Activated CD4-positive, alpha-beta T cell treated with anti-CD3 and anti-CD28 coated beads, Interleukin-2, Interleukin-6, amounts not matched to agents 100 ng/mL and 50 ng/mL, durations not matched to agents 16 hours and 8 hours (primary cell): Measurements from ENCODE around the gene GPR107.

Experiments
- DNase-seq: peaks from one replicate; pipeline ENCODE4 v3.0.0-alpha.2; 2020

GPR107 gene

GRCh38 chr9:130028493-130029222 lies 25.0 kb upstream of the GPR107 start:
- no peak for DNase-seq

DNA sequence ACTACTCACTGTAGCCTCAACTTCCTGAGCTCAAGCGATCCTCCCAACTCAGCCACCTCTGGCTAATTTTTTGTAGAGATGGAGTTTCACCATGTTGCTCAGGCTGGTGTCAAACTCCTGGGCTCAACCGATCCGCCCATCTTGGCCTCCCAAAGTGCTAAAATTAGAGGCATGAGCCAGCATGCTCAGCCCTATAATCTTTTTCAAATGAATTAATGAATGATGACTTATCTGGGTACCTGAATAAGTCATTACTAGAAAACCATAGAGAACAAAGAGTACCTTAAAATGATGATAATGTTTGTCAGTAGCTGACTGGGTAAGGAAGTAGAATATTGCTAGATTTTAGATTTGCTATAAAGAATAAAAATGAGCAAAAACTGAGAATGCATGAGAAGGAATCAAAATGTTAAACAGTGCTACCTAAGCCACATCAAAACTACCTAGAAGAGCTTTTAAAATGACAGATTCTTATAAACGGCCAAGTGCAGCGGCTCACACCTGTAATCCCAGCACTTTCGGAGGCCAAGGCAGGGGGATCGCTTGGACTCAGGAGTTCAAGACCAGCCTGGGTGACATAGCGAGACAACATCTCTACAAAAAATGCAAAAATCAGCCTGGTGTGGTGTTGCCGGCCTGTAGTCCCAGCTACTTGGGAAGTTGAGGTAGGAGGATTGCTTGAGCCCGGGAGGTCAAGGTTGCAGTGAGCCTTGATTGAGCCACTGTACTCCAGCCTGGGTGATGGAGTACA lies 24.3 kb upstream of the GPR107 start:
- DNase-seq: peak; percentile 82

GRCh38 chr9:130030651-130031127 lies 23.0 kb upstream of the GPR107 start:
- peak; percentile 38 for DNase-seq

- DNase-seq: peak; percentile 82
Observed at GRCh38 chr9:130034570-130034969, 19.1 kb upstream of the GPR107 start.

- peak; percentile 55 for DNase-seq
Observed at GRCh38 chr9:130036099-130036498, 17.6 kb upstream of the GPR107 start.

DNA sequence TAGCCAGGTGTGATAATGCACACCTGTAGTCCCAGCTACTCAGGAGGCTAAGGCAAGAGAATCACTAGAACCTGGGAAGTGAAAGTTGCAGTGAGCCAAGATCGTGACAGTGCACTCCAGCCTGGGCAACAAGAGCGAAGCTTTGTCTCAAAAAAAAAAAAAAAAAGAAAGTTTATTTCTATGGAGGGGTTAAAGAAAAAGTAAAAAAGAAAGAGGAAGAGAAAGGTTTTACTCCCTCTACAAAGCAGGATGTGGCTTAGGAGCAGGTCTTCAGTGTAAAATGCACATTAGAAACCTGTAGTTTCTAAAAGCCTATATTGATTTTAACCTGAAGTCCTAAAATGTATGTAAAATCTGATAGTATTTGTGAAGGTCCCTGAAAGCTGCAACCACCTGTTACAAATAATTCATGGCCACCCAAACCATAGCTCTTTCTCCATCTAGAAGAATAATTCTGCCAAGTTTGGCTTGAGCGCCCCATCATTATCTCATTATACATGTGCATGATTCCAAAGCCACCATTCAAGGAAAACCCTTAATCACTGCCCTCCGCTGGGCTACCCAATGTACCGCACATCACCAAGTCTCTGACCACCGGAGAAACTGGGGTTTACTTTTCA lies 14.1 kb upstream of the GPR107 start:
- DNase-seq: peak; percentile 45

- peak; percentile 41 for DNase-seq
Observed at GRCh38 chr9:130040984-130041647, 12.6 kb upstream of the GPR107 start.

DNA sequence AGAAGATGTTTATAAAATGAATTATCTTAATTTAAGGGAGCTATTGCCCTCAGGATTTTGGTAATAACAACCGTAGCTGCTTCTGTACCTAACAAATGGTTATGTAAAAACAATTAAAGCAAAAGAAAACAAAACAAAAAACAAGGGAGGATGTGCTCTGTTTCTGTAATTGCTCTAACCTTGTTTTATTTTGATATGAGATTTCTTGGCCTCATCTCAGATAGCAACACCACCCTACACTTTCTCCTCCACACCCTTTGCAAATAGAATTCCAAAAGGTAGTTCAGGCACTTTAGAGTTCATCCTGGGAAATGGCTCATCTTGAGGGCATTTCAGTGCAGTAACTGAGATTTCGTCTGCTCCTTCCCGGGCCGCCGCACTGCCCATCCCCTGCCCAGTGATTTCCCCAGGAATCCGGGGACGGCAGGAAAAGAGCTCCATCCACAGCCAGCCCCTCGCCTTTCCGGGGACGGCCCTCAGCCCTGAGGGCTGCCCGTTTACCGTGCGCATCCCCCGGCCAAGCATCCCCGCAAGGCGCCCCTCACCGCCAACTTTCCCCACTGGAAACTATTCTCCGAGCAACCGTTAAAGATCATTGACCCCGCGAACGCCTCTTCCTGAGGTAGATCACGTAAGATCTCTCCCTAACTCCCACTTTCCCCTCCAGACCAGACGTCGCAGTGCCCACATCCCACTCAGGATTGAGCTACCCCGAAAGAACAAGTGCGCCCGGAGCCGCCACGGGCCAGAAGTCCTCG lies 11.9 kb upstream of the GPR107 start:
- no peak for DNase-seq

DNA sequence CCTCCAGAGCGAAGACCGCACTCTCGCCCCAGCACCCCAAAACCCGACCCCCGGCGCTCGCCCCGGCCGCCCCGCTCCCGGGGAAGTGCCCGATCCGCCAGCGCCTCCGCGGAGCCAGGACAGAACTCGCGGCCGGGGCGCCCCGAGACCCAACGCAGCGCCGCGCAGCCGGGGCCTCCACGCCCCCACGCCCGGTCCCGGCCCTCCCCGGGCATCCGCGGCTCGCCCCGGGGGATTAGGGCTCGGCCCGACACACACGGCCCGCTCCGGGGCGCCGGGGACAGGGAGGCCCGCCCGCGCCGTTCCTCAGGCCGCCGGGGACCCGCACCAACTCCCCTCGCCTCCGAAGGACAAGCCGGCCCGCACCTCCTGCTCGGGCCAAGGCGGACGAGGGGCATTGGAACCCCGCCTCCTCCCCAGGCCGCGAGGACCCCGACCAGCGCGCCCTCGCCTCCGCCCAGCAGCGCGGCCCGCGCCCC lies 11.3 kb upstream of the GPR107 start:
- DNase-seq: no peak

GRCh38 chr9:130042885-130043653 lies 10.6 kb upstream of the GPR107 start, which contains the start of gene FNBP1:
Gene FNBP1, minus strand, starts transcription at chr9:130043189. Its CDS starts 214 bp downstream, at chr9:130042975.
- DNase-seq: peak; percentile 90

DNA sequence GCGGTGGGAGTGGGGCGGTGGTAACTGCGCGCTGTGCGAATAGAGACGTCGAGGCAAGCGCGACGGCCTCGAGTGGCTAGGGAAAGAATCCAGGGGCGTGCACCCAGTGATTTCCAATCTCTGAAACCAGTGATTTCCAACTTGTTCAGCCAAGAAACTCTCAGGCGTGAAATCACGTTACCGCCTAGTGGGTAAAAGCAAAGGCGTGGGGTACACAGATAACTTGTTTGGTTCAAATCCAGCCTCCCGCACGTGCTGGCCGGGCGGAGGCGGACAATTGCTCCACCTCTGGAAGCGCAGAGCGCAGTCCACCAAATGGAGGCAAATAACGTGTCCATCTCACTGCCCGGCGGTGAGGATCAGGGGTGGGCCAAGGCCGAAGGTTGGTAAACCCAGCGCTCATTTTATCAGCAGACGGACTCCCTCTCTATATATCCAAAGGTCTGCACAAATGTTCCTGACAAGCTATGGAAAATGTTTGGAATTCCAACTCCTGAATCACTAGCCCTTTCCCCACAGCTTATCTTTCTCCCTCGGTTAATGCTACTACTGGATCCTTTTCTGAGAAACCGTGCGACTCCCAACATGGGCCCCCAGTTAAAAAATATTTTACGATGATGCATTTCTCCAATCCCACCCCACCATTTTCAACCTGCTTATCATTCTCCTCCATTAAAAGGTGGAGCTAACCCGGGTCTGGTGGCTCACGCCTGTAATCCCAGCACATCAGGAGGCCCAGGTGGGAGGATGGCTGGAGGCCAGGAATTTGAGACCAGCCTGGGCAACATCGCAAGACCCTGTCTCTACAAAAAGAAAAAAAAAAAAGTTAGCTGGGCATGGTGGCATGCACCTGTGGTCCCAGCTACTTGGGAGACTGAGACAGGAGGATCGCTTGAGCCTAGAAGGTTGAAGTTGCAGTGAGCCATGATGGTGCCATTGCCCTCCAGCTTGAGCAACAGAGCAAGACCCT lies 9.8 kb upstream of the GPR107 start:
- no peak for DNase-seq

GRCh38 chr9:130045725-130046450 lies 7.8 kb upstream of the GPR107 start:
- DNase-seq: no peak

GRCh38 chr9:130049431-130050210 lies 4.1 kb upstream of the GPR107 start:
- DNase-seq: no peak

DNA sequence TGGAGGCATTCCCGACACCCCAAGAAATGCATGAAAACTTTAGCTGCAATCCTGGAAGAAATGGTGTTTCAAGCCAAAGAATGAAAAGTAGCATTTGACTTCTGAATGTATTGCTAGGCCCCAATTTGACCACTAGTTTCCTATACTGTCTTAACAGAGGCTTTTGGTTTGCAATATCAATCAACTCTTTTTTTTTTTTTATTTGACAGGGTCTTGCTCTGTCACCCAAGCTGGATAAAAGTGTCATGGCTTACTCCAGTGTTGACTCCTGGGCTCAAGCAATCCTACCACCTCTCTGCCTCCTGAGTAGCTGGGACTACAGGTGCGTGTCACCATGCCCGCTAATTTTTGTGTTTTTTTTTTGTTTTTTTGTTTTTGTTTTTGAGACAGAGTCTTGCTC lies 3.2 kb upstream of the GPR107 start:
- no peak for DNase-seq

- no peak for DNase-seq
Observed at GRCh38 chr9:130051855-130052254, 1.9 kb upstream of the GPR107 start.

- no peak for DNase-seq
Observed at GRCh38 chr9:130053109-130053503, 600 bp upstream of the GPR107 start.

DNA sequence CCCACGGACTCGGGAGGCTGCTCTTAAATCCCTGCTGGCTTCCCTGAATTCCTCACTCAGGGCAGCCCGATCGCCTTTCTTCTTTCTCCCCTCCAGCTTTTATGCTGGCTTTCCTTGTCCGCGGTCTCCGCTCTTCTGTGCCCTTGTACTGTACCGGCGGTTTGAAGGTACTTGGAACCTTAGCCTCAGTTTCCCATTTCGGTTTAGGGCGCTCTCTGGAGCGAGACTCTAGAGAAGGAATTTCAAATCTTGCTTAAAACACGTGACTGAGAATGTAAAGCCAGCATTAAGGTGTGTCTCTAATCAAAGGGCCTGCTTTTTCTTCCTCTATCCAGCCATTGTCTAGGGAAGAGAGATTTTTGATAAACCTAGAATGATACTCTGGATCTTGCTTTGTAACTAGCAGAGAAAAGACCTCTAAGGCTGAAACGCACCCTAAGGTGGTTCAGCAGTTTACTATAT lies 650 bp downstream of the GPR107 start:
- DNase-seq: no peak

DNA sequence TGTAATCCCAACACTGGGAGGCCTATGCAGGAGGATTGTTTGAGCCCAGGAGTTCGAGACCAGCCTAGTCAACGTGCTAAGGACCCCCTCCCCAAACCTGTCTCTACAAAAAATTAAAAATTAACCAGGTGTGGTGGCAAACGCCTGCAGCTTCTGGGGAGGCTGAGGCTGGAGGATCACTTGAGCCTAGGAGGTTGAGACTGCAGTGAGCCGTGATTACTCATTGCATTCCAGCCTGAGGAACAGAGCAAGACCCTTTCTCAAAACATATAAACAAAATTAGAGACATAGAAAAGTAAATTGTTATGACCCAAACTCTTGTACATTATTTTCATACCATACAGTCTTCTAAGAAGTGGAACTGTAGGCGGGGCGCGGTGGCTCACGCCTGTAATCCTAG lies 1.1 kb downstream of the GPR107 start:
- no peak for DNase-seq

DNA sequence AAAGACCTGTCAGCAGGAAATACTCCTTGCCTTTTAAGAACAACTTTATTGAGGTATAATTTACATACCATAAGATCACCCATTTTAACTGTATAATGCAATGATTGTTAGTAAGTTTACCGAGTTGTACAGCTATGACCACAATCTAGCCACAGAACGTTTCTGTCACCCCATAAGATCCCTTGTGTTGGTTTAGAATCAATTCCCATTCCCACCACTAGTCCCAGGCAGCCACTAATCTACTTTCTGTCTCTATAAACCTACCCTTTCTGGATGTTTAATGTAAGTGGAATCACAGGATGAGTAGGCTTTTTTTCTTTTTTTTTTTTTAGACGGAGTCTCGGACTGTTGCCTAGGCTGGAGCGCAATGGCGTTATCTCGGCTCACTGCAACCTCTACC lies 4.4 kb downstream of the GPR107 start:
- DNase-seq: no peak
